Measurements from ENCODE around the gene L1CAM. TPM values are rescaled to one million over a fixed set of nuclear protein-coding genes. Genes with fewer than 3 reads are reported as not detected.

L1CAM gene
- total RNA-seq, 1 donor from 2014 or later, result 137 TPM

- Mint-ChIP-seq H3K27ac (ENCODE audit: unreplicated experiment) (no peak overlapping the region), H3K9me3 (no peaks in the 10 kb centered on the region), H3K27me3 (ENCODE audit: low read depth) (peaks cover 4% of the 10 kb centered on the region), H3K36me3 (ENCODE audit: low read depth) (peaks cover 10% of the 10 kb centered on the region), H3K4me1 (peaks cover 29% of the 10 kb centered on the region), H3K4me3 (no peak overlapping the region)
- DNase-seq (ENCODE audit: low read depth, low spot score), result no peak
- no peak for TF ChIP-seq CTCF (conservative IDR thresholded peaks at IDR 0.05)
These were observed 43.6 kb upstream of the L1CAM start for GRCh38 chrX:153929576-153929975.

- TF ChIP-seq CTCF (conservative IDR thresholded peaks at IDR 0.05), result no peak
- Mint-ChIP-seq H3K36me3 (ENCODE audit: low read depth) (peaks cover 10% of the 10 kb centered on the region), H3K9me3 (no peaks in the 10 kb centered on the region), H3K4me3 (peak overlapping the region; percentile 63), H3K27me3 (ENCODE audit: low read depth) (peaks cover 4% of the 10 kb centered on the region), H3K27ac (ENCODE audit: unreplicated experiment) (no peak overlapping the region), H3K4me1 (peaks cover 33% of the 10 kb centered on the region)
- no peak for DNase-seq (ENCODE audit: low read depth, low spot score)
These were observed 42.9 kb upstream of the L1CAM start for GRCh38 chrX:153928846-153929245.

GRCh38 chrX:153927922-153928760 lies 42.2 kb upstream of the L1CAM start:
- DNase-seq (ENCODE audit: low read depth, low spot score), result peak; percentile 78
- peaks cover 10% of the 10 kb centered on the region for H3K36me3 Mint-ChIP-seq (ENCODE audit: low read depth)
- H3K4me3 Mint-ChIP-seq, result peak overlapping the region; percentile 91
- H3K4me1 Mint-ChIP-seq, result peaks cover 30% of the 10 kb centered on the region
- peak overlapping the region; percentile 86 for H3K27ac Mint-ChIP-seq (ENCODE audit: unreplicated experiment)
- TF ChIP-seq CTCF (conservative IDR thresholded peaks at IDR 0.05), result no peak
- H3K27me3 Mint-ChIP-seq (ENCODE audit: low read depth), result peaks cover 4% of the 10 kb centered on the region
- no peaks in the 10 kb centered on the region for H3K9me3 Mint-ChIP-seq

- no peak for DNase-seq (ENCODE audit: low read depth, low spot score)
- H3K36me3 Mint-ChIP-seq (ENCODE audit: low read depth), result peaks cover 10% of the 10 kb centered on the region
- peaks cover 5% of the 10 kb centered on the region for H3K27me3 Mint-ChIP-seq (ENCODE audit: low read depth)
- H3K27ac Mint-ChIP-seq (ENCODE audit: unreplicated experiment), result peak overlapping the region; percentile 86
- no peak for TF ChIP-seq CTCF (conservative IDR thresholded peaks at IDR 0.05)
- no peaks in the 10 kb centered on the region for H3K9me3 Mint-ChIP-seq
- H3K4me1 Mint-ChIP-seq, result peaks cover 33% of the 10 kb centered on the region
- H3K4me3 Mint-ChIP-seq, result peak overlapping the region; percentile 91
These were observed 41.6 kb upstream of the L1CAM start for GRCh38 chrX:153927672-153927921.

- Mint-ChIP-seq H3K36me3 (ENCODE audit: low read depth) (peaks cover 10% of the 10 kb centered on the region), H3K27me3 (ENCODE audit: low read depth) (peaks cover 6% of the 10 kb centered on the region), H3K9me3 (no peaks in the 10 kb centered on the region), H3K27ac (ENCODE audit: unreplicated experiment) (peak overlapping the region; percentile 86), H3K4me1 (peaks cover 36% of the 10 kb centered on the region), H3K4me3 (peak overlapping the region; percentile 91)
- TF ChIP-seq CTCF (conservative IDR thresholded peaks at IDR 0.05), result no peak
- DNase-seq (ENCODE audit: low read depth, low spot score), result no peak
These were observed 41.1 kb upstream of the L1CAM start for GRCh38 chrX:153926858-153927671.
